Measurements from ENCODE around the gene MAFG.
A peak's percentile ranks its signal among the peaks of the same experiment; 100 is the strongest.

DNA sequence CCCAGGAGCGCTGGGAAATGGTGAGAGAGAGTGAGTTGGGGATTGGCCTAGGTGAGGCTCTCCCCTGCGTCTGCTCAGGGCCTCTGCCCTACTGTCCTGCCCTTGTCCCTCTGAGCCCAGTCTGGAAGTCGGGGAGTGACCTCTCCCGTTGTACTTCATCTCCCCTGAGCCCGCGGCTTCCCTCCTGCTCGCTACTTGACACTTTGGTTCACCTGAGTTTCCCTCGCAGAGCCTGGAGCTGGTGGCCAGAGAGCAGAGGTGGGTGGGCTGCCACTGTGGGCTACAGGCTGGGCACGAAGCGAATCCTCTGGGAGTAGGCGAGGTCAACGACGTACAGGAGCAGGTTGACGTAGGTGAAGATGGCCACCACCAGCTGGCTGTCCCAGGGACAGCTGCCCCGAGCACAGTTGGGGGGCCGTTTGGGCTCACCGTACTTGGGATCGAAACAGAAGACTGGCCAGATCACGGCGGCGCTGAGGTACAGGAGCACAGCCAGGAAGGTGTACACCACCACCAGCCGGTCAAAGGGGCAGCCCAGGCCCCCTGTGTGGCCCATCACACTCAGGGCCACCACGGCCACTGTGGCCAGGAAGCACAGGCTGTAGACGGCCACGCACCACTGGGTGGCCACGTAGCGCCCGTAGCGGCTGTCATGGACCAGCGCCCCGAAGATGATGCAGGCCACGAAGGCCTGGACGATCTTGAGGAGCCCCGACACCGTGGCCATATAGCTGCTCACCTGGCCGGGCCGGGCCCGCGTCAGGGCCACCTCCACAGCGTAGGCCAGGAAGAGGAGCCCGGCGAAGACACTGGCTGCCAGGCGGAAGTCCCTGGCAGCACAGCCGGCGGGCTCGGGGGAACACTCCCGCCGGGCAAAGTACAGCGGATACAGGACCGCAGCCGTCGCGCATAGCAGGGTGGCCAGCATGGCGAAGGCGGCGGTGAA lies 13.3 kb upstream of the MAFG start:
- TF ChIP-seq SRSF4 (IDR thresholded peaks at IDR 0.05; ENCODE audit: low read depth, low read length, poor library complexity, severe bottlenecking) (no peak), ZNF670 (CRISPR knock-in tag; IDR thresholded peaks at IDR 0.05; ENCODE audit: borderline replicate concordance) (no peak), CTCF (CRISPR knock-in tag; IDR thresholded peaks at IDR 0.05) (peak; percentile 11; the same call in 1 of the 2 replicates)

Data from HepG2 (cell line).